ENCODE measurements around the gene RHBDL2.

Gene RHBDL2

DNA sequence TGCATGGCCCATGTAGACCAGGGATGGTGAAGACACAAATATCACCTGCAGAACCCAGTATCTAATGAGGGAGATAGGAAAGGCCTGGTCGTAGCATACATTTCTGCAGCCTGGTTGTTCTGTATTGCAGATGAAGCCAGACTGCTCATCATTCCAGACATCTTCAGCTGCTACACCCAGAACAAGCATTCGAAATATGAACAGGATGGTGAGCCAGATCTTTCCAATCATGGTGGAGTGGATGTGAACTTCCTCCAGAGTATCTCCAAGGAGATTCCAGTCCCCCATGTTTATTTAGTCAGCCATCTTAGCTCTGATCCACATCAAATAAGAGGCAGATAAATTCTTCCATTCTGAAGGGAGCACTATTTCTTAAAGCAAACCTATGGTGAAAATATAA lies 65.8 kb downstream of the RHBDL2 start:
- Histone ChIP-seq H3K4ac (ENCODE audit: low read depth in 1 of 2, low read length in 2 of 2) (no peak overlapping the region), H2AFZ (ENCODE audit: low read depth, low read length) (no peak overlapping the region), H3K4me1 (ENCODE audit: control insufficient read depth, insufficient read depth, low read depth, low read length) (peaks cover 2% of the 10 kb centered on the region), H3K27ac (ENCODE audit: low read length, poor library complexity, severe bottlenecking) (no peak overlapping the region), H3K23ac (ENCODE audit: low read length in 2 of 2) (no peak overlapping the region), H3K4me3 (ENCODE audit: insufficient read depth in 1 of 2, low read depth in 1 of 2, low read length in 2 of 2) (no peak overlapping the region), H3K9ac (ENCODE audit: low read length) (no peak overlapping the region), H4K8ac (ENCODE audit: low read length) (no peak overlapping the region), H4K91ac (ENCODE audit: low read length) (no peak overlapping the region), H3K4me2 (ENCODE audit: low read length, poor library complexity, severe bottlenecking) (no peak overlapping the region), H2BK5ac (ENCODE audit: low read depth, low read length, poor library complexity, severe bottlenecking) (no peak overlapping the region), H3K9me3 (ENCODE audit: control insufficient read depth, low read length) (no peaks in the 10 kb centered on the region), H2AK5ac (ENCODE audit: low read length, severe bottlenecking) (no peak overlapping the region), H2BK12ac (ENCODE audit: low read length in 2 of 2) (no peak overlapping the region), H3K27me3 (ENCODE audit: control insufficient read depth in 1 of 2, insufficient read depth in 1 of 2, low read length in 2 of 2) (no peaks in the 10 kb centered on the region), H3K36me3 (ENCODE audit: control insufficient read depth in 1 of 2, insufficient read depth in 2 of 2, low read depth in 1 of 2, low read length in 2 of 2) (peaks cover 0 to 4% of the 10 kb centered on the region in 2 experiments), H3K18ac (ENCODE audit: low read depth in 1 of 2, low read length in 2 of 2) (no peak overlapping the region), H3K79me1 (replicated peaks; ENCODE audit: low read length, poor library complexity, severe bottlenecking) (peaks cover 25% of the 10 kb centered on the region), H2BK15ac (ENCODE audit: low read depth, poor library complexity, severe bottlenecking) (no peak overlapping the region), H3K14ac (ENCODE audit: low read length in 2 of 2) (no peak overlapping the region), H2BK120ac (ENCODE audit: low read depth, low read length) (no peak overlapping the region)
- no peak for DNase-seq
- 94% methylated on average over 2 of the region's 2 CpGs for WGBS

DNA sequence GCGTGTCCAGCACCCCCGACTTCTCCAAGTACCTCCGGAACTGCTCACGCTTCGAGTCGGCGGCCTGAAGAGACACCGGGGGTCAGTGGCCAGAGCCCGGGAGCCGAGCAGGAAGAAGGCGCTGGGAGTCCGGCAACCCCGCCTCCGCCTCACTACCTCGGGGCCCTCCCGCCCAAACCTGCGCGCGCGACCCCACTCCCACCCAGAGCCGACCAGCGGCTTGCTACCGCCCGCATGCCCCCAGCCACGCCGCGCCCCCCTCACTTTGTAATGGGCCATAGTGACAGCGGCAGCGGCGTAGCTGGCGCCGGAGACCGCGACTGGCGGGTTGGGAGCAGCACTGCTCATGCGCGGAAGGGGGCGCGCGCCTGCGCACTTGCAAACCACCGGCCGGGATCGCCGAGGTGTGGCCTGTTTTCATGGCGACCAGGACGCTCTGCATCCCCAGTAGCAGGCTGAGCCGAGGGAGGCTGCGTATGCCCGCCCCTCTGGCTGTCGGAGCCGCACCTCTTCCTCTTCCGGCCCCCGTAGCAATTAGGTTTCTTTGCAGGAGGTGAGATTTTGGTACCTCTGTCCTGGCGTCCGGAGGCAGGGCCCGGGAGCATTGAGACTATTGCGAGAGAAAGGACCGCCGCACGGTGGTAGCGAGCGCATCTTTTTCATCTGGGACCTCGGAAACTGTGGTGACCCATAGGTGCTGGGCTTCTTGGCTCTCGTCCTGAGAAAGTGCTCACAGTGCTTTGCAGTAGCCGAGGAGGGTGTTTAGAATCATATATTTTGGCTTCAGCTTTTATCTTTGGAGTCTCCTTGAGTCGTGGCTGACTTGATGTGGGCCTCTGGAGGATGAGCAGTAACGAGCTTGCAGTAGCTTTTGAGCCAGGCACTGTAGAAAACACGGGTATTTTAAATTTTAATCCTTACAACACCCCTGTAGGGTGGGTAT lies 68.3 kb downstream of the RHBDL2 start, which contains the start of gene MYCBP:
Gene MYCBP (minus strand): TSS at position 322 of the 943 bp plus-strand sequence. CDS start 43 bp downstream, at position 279.
- Histone ChIP-seq H2BK15ac (ENCODE audit: low read depth, poor library complexity, severe bottlenecking) (no peak within 1 kb of the TSS), H2BK120ac (ENCODE audit: low read depth, low read length) (no peak within 1 kb of the TSS), H3K14ac (ENCODE audit: low read length in 2 of 2) (peak within 1 kb of the TSS in 1 of 2 experiments; percentile 98), H3K4me3 (ENCODE audit: insufficient read depth in 1 of 2, low read depth in 1 of 2, low read length in 2 of 2) (peak within 1 kb of the TSS; percentile 88 to 96), H3K79me1 (replicated peaks; ENCODE audit: low read length, poor library complexity, severe bottlenecking) (peaks cover 28% of the 10 kb centered on the region), H2BK5ac (ENCODE audit: low read depth, low read length, poor library complexity, severe bottlenecking) (no peak within 1 kb of the TSS), H3K9ac (ENCODE audit: low read length) (peak within 1 kb of the TSS; percentile 89), H3K23ac (ENCODE audit: low read length in 2 of 2) (peak within 1 kb of the TSS in 1 of 2 experiments; percentile 72), H3K4me1 (ENCODE audit: control insufficient read depth, insufficient read depth, low read depth, low read length) (peaks cover 2% of the 10 kb centered on the region), H3K4ac (ENCODE audit: low read depth in 1 of 2, low read length in 2 of 2) (peak within 1 kb of the TSS in 1 of 2 experiments; percentile 50), H3K9me3 (ENCODE audit: control insufficient read depth, low read length) (no peaks in the 10 kb centered on the region), H3K18ac (ENCODE audit: low read depth in 1 of 2, low read length in 2 of 2) (peak within 1 kb of the TSS in 1 of 2 experiments; percentile 61), H3K27ac (ENCODE audit: low read length, poor library complexity, severe bottlenecking) (peak within 1 kb of the TSS; percentile 52), H3K4me2 (ENCODE audit: low read length, poor library complexity, severe bottlenecking) (peak within 1 kb of the TSS; percentile 93), H3K27me3 (ENCODE audit: control insufficient read depth in 1 of 2, insufficient read depth in 1 of 2, low read length in 2 of 2) (no peaks in the 10 kb centered on the region), H2AK5ac (ENCODE audit: low read length, severe bottlenecking) (peak within 1 kb of the TSS; percentile 37), H4K91ac (ENCODE audit: low read length) (no peak within 1 kb of the TSS), H2AFZ (ENCODE audit: low read depth, low read length) (peak within 1 kb of the TSS; percentile 77), H3K36me3 (ENCODE audit: control insufficient read depth in 1 of 2, insufficient read depth in 2 of 2, low read depth in 1 of 2, low read length in 2 of 2) (peaks cover 0 to 4% of the 10 kb centered on the region in 2 experiments), H4K8ac (ENCODE audit: low read length) (peak within 1 kb of the TSS; percentile 83), H2BK12ac (ENCODE audit: low read length in 2 of 2) (no peak within 1 kb of the TSS)
- WGBS: under 1% methylated on average over 62 of the region's 69 CpGs
- DNase-seq: peak; percentile 94

- H3K4me2 ChIP-seq (ENCODE audit: low read length, poor library complexity, severe bottlenecking): peak overlapping the region; percentile 93
- H2BK15ac ChIP-seq (ENCODE audit: low read depth, poor library complexity, severe bottlenecking): no peak overlapping the region
- peak; percentile 47 for DNase-seq
- H2AFZ ChIP-seq (ENCODE audit: low read depth, low read length): peak overlapping the region; percentile 77
- no peak overlapping the region for H4K91ac ChIP-seq (ENCODE audit: low read length)
- peaks cover 2% of the 10 kb centered on the region for H3K4me1 ChIP-seq (ENCODE audit: control insufficient read depth, insufficient read depth, low read depth, low read length)
- H3K23ac ChIP-seq (ENCODE audit: low read length in 2 of 2): peak overlapping the region in 1 of 2 experiments; percentile 72
- 1% methylated on average over 23 of the region's 25 CpGs for WGBS
- no peak overlapping the region for H2BK120ac ChIP-seq (ENCODE audit: low read depth, low read length)
- peak overlapping the region; percentile 42 for H4K8ac ChIP-seq (ENCODE audit: low read length)
- peak overlapping the region in 1 of 2 experiments; percentile 98 for H3K14ac ChIP-seq (ENCODE audit: low read length in 2 of 2)
- H2BK12ac ChIP-seq (ENCODE audit: low read length in 2 of 2): no peak overlapping the region
- peaks cover 32% of the 10 kb centered on the region for H3K79me1 ChIP-seq (replicated peaks; ENCODE audit: low read length, poor library complexity, severe bottlenecking)
- peaks cover 0 to 9% of the 10 kb centered on the region in 2 experiments for H3K36me3 ChIP-seq (ENCODE audit: control insufficient read depth in 1 of 2, insufficient read depth in 2 of 2, low read depth in 1 of 2, low read length in 2 of 2)
- no peaks in the 10 kb centered on the region for H3K9me3 ChIP-seq (ENCODE audit: control insufficient read depth, low read length)
- peak overlapping the region in 1 of 2 experiments; percentile 56 for H3K18ac ChIP-seq (ENCODE audit: low read depth in 1 of 2, low read length in 2 of 2)
- peak overlapping the region in 1 of 2 experiments; percentile 50 for H3K4ac ChIP-seq (ENCODE audit: low read depth in 1 of 2, low read length in 2 of 2)
- no peaks in the 10 kb centered on the region for H3K27me3 ChIP-seq (ENCODE audit: control insufficient read depth in 1 of 2, insufficient read depth in 1 of 2, low read length in 2 of 2)
- peak overlapping the region; percentile 88 to 96 for H3K4me3 ChIP-seq (ENCODE audit: insufficient read depth in 1 of 2, low read depth in 1 of 2, low read length in 2 of 2)
- no peak overlapping the region for H3K27ac ChIP-seq (ENCODE audit: low read length, poor library complexity, severe bottlenecking)
- H2BK5ac ChIP-seq (ENCODE audit: low read depth, low read length, poor library complexity, severe bottlenecking): no peak overlapping the region
- no peak overlapping the region for H2AK5ac ChIP-seq (ENCODE audit: low read length, severe bottlenecking)
- peak overlapping the region; percentile 89 for H3K9ac ChIP-seq (ENCODE audit: low read length)
These were observed 69.1 kb downstream of the RHBDL2 start for GRCh38 chr1:38872401-38873026.

DNA sequence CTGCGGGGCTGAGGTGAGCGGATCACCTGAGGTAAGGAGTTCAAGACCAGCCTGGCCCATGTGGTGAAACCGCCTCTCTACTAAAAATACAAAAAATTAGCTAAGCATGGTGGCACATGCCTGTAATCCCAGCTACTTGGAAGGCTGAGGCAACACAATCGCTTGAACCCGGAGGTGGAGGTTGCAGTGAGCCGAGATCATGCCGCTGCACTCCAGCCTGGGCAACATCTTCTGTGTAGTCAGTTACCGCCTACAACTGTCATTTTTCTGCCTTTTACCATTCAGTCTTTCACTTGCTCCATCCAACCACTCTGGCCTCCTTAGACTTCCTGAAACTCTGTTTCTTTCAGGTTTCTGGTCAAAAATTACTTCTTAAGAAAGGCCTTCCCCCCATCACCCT lies 70.6 kb downstream of the RHBDL2 start:
- no peak for DNase-seq
- Histone ChIP-seq H3K9me3 (ENCODE audit: control insufficient read depth, low read length) (no peaks in the 10 kb centered on the region), H3K79me1 (replicated peaks; ENCODE audit: low read length, poor library complexity, severe bottlenecking) (peaks cover 31% of the 10 kb centered on the region), H3K23ac (ENCODE audit: low read length in 2 of 2) (no peak overlapping the region), H3K18ac (ENCODE audit: low read depth in 1 of 2, low read length in 2 of 2) (no peak overlapping the region), H3K4me2 (ENCODE audit: low read length, poor library complexity, severe bottlenecking) (no peak overlapping the region), H3K36me3 (ENCODE audit: control insufficient read depth in 1 of 2, insufficient read depth in 2 of 2, low read depth in 1 of 2, low read length in 2 of 2) (peaks cover 2 to 20% of the 10 kb centered on the region in 2 experiments), H3K27me3 (ENCODE audit: control insufficient read depth in 1 of 2, insufficient read depth in 1 of 2, low read length in 2 of 2) (no peaks in the 10 kb centered on the region), H4K8ac (ENCODE audit: low read length) (no peak overlapping the region), H3K27ac (ENCODE audit: low read length, poor library complexity, severe bottlenecking) (no peak overlapping the region), H4K91ac (ENCODE audit: low read length) (no peak overlapping the region), H2BK15ac (ENCODE audit: low read depth, poor library complexity, severe bottlenecking) (no peak overlapping the region), H2BK120ac (ENCODE audit: low read depth, low read length) (no peak overlapping the region), H2AFZ (ENCODE audit: low read depth, low read length) (no peak overlapping the region), H3K4me3 (ENCODE audit: insufficient read depth in 1 of 2, low read depth in 1 of 2, low read length in 2 of 2) (no peak overlapping the region), H3K4me1 (ENCODE audit: control insufficient read depth, insufficient read depth, low read depth, low read length) (peaks cover 2% of the 10 kb centered on the region), H3K14ac (ENCODE audit: low read length in 2 of 2) (no peak overlapping the region), H2BK12ac (ENCODE audit: low read length in 2 of 2) (no peak overlapping the region), H2AK5ac (ENCODE audit: low read length, severe bottlenecking) (no peak overlapping the region), H2BK5ac (ENCODE audit: low read depth, low read length, poor library complexity, severe bottlenecking) (no peak overlapping the region), H3K9ac (ENCODE audit: low read length) (no peak overlapping the region), H3K4ac (ENCODE audit: low read depth in 1 of 2, low read length in 2 of 2) (no peak overlapping the region)
- WGBS: 98% methylated on average over 8 of the region's 8 CpGs

Data from mesenchymal stem cell (in vitro differentiated cells and primary cell).